ENCODE data around the gene NETO2.

Gene NETO2

GRCh38 chr16:47034455-47034854 lies 109.3 kb downstream of the NETO2 start:
- TF ChIP-seq CTCF (IDR thresholded peaks at IDR 0.05; ENCODE audit: low read depth, low read length, missing control alignments), result no peak
- DNase-seq (ENCODE audit: extremely low read depth, low read depth), result no peak
- H3K4me3 ChIP-seq (replicated peaks; ENCODE audit: low read depth, low read length), result no peak overlapping the region

- no peak overlapping the region for H3K4me3 ChIP-seq (replicated peaks; ENCODE audit: low read depth, low read length)
- no peak for TF ChIP-seq CTCF (IDR thresholded peaks at IDR 0.05; ENCODE audit: low read depth, low read length, missing control alignments)
- no peak for DNase-seq (ENCODE audit: extremely low read depth, low read depth)
Observed at GRCh38 chr16:47033176-47033575, 110.6 kb downstream of the NETO2 start.

- no peak for DNase-seq (ENCODE audit: extremely low read depth, low read depth)
- TF ChIP-seq CTCF (IDR thresholded peaks at IDR 0.05; ENCODE audit: low read depth, low read length, missing control alignments), result no peak
- no peak overlapping the region for H3K4me3 ChIP-seq (replicated peaks; ENCODE audit: low read depth, low read length)
Observed at GRCh38 chr16:47029724-47030123, 114.0 kb downstream of the NETO2 start.

- TF ChIP-seq CTCF (IDR thresholded peaks at IDR 0.05; ENCODE audit: low read depth, low read length, missing control alignments), result no peak
- no peak for DNase-seq (ENCODE audit: extremely low read depth, low read depth)
- H3K4me3 ChIP-seq (replicated peaks; ENCODE audit: low read depth, low read length), result no peak overlapping the region
Observed at GRCh38 chr16:47028767-47029377, 114.9 kb downstream of the NETO2 start.

All from HFF-Myc (cell line).